Chondrocyte (in vitro differentiated cells): ENCODE data around the gene SLC4A1AP. TPM values are rescaled to one million over a fixed set of nuclear protein-coding genes. Genes with fewer than 3 reads are reported as not detected.
A peak's percentile ranks its signal among the peaks of the same experiment; 100 is the strongest.
"Not testable (repeated sequence)": the region's sequence is repeated elsewhere in the genome, so short reads cannot be mapped to it uniquely, and the experiment has no call there.

Experiments
- DNase-seq: peaks from one replicate; pipeline ENCODE4 v3.0.0; 2021; ENCODE audit warnings: mixed read lengths, low spot score
- H3K27ac Mint-ChIP-seq: one replicate; pipeline ENCODE4 v1.8.0; 2021; ENCODE audit warnings: mild to moderate bottlenecking, moderate library complexity, mixed read lengths; ENCODE audit not compliant: unreplicated experiment
- H3K27me3 Mint-ChIP-seq: 2 replicates; pipeline ENCODE4 v1.8.0; 2021; ENCODE audit warnings: low read depth, mixed read lengths
- H3K36me3 Mint-ChIP-seq: 2 replicates; pipeline ENCODE4 v1.8.0; 2021; ENCODE audit warnings: low read depth, mixed read lengths
- H3K4me1 Mint-ChIP-seq: 2 replicates; pipeline ENCODE4 v1.8.0; 2021; ENCODE audit warnings: low read depth, mild to moderate bottlenecking, mixed read lengths
- H3K4me3 Mint-ChIP-seq: one replicate; pipeline ENCODE4 v1.8.0; 2021; ENCODE audit warnings: mild to moderate bottlenecking, moderate library complexity, mixed read lengths; ENCODE audit not compliant: unreplicated experiment
- H3K9me3 Mint-ChIP-seq: 2 replicates; pipeline ENCODE4 v1.8.0; 2021; ENCODE audit warnings: low read depth, mixed read lengths
- CTCF ChIP-seq: fragments of 200-600 bp; sonication (generic); IDR thresholded peaks from 2 replicates; pipeline ENCODE4 v1.5.0; 2021; ENCODE audit warnings: antibody characterized with exemption, mild to moderate bottlenecking, moderate library complexity
- total RNA-seq: library from RNA; stranded (reverse); gene quantifications from 3 replicates; pipeline ENCODE4 v1.2.1, GENCODE V29; 2021

The SLC4A1AP gene
- total RNA-seq, 1 donor from 2014 or later, result 18.8 TPM

- peaks cover 21% of the 10 kb centered on the region for H3K36me3 Mint-ChIP-seq
- peaks cover 35% of the 10 kb centered on the region for H3K4me1 Mint-ChIP-seq
- no peak for TF ChIP-seq CTCF
- H3K4me3 Mint-ChIP-seq, result no peak overlapping the region
- H3K27me3 Mint-ChIP-seq, result no peaks in the 10 kb centered on the region
- H3K27ac Mint-ChIP-seq, result peak overlapping the region; percentile 99
- no peaks in the 10 kb centered on the region for H3K9me3 Mint-ChIP-seq
- DNase-seq, result no peak
Observed at GRCh38 chr2:27681841-27682240, 18.2 kb downstream of the SLC4A1AP start.

DNA sequence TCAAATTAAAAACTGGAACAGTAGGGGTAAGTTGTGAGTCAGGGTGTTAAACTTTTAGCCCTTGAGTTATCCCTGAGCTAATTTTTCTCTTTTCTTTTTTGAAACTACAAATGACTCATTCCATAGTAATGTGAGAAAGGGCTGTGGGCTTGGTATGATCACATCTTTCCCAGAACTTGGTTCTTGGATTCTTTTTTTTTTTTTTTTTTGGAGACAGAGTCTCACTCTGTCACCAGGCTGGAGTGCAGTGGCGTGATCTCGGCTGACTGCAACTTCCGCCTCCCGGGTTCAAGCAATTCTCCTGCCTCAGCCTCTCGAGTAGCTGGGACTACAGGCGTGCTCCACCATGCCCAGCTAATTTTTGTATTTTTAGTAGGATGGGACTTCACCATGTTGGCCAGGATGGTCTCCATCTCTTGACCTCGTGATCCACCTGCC is 18.7 kb downstream of the SLC4A1AP start:
- H3K9me3 Mint-ChIP-seq, H3K27me3 Mint-ChIP-seq, DNase-seq, H3K4me3 Mint-ChIP-seq: not testable (repeated sequence)
- H3K4me1 Mint-ChIP-seq, result peaks cover 35% of the 10 kb centered on the region
- H3K27ac Mint-ChIP-seq, result peak overlapping the region; percentile 99
- H3K36me3 Mint-ChIP-seq, result peaks cover 21% of the 10 kb centered on the region

DNA sequence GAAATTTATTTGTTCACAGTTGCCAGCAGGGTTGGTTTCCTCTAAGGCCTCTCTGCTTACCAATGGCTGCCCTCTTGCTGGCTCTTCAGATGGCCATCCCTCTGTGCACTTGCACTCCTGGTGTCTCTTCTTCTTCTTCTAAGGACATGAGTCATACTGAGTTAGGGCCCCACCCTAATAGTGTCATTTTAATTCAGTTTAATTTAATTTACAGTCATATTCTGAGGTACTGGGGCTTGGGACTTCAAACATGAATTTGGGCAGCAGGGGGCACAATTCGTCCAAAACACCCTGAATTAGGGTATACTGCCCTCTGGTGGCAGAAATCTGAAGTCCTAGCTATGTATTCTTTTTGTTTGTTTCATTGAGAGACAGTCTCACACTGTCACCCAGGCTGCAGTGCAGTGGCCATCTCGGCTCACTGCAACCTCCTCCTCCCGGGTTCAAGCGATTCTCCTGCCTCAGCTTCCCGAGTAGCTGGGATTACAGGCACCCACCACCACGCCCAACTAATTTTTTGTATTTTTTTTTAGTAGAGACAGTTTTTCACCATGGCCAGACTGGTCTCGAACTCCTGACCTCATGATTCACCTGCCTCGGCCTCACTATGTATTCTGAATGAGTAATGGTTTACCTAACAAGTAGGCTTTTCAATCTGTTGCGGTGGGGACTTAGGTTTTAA is 19.8 kb downstream of the SLC4A1AP start:
- TF ChIP-seq CTCF, result peak; percentile 99

GRCh38 chr2:27685006-27685405 is 21.3 kb downstream of the SLC4A1AP start:
- not testable (repeated sequence) for H3K27me3 Mint-ChIP-seq, H3K9me3 Mint-ChIP-seq, DNase-seq, H3K4me3 Mint-ChIP-seq
- Mint-ChIP-seq H3K36me3 (peaks cover 21% of the 10 kb centered on the region), H3K27ac (peak overlapping the region; percentile 36), H3K4me1 (peaks cover 35% of the 10 kb centered on the region)

More for the DNA sequence above, 19.8 kb downstream of the SLC4A1AP start:
- Mint-ChIP-seq H3K36me3 (peaks cover 20% of the 10 kb centered on the region), H3K9me3 (no peaks in the 10 kb centered on the region), H3K4me1 (peaks cover 35% of the 10 kb centered on the region), H3K27ac (peak overlapping the region; percentile 99), H3K4me3 (no peak overlapping the region), H3K27me3 (no peaks in the 10 kb centered on the region)
- no peak for DNase-seq

- DNase-seq, result no peak
- Mint-ChIP-seq H3K4me3 (no peak overlapping the region), H3K27me3 (no peaks in the 10 kb centered on the region), H3K36me3 (peaks cover 22% of the 10 kb centered on the region), H3K9me3 (no peaks in the 10 kb centered on the region), H3K4me1 (peaks cover 33% of the 10 kb centered on the region), H3K27ac (no peak overlapping the region)
- no peak for TF ChIP-seq CTCF
Observed at GRCh38 chr2:27685577-27685976, 21.9 kb downstream of the SLC4A1AP start.

DNA sequence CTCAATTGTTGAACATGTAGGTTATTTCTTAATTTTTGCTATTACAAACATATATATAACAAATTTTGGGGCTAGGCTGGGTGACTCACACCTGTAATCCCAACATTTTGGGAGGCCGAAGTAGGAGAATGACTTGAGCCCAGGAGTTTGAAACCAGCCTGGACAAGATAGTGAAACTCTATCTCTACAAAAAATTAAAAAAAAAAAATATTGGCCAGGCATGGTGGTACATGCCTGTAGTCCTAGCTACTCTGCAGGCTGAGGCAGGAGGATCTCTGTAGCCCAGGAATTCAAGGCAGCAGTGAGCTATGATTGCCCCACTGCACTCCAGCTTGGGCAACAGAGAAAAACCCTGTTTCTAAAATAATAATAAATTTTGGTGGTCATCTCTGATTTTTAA is 23.5 kb downstream of the SLC4A1AP start:
- no peaks in the 10 kb centered on the region for H3K9me3 Mint-ChIP-seq
- H3K4me3 Mint-ChIP-seq, result no peak overlapping the region
- no peak overlapping the region for H3K27ac Mint-ChIP-seq
- no peak for DNase-seq
- TF ChIP-seq CTCF, result no peak
- H3K27me3 Mint-ChIP-seq, result no peaks in the 10 kb centered on the region
- peaks cover 23% of the 10 kb centered on the region for H3K36me3 Mint-ChIP-seq
- peaks cover 17% of the 10 kb centered on the region for H3K4me1 Mint-ChIP-seq
